MG63 (cell line): ENCODE results near the gene SLC44A1. TPM values are rescaled to one million over a fixed set of nuclear protein-coding genes. Genes with fewer than 3 reads are reported as not detected.

Source experiments
- DNase-seq: peaks from one replicate; pipeline ENCODE4 v3.0.0-alpha.2; 2020
- H3K27me3 ChIP-seq: fragments of 250-450 bp; sonication (Bioruptor Pico); 2 replicates; pipeline ENCODE4 v1.5.1; 2020; ENCODE audit warnings: mild to moderate bottlenecking, moderate library complexity
- H3K36me3 ChIP-seq: fragments of 250-450 bp; sonication (Bioruptor Pico); 2 replicates; pipeline ENCODE4 v1.5.1; 2020; ENCODE audit warnings: mild to moderate bottlenecking, moderate library complexity
- H3K4me3 ChIP-seq: fragments of 250-450 bp; sonication (Bioruptor Pico); 2 replicates; pipeline ENCODE4 v1.5.1; 2020; ENCODE audit warnings: mild to moderate bottlenecking, moderate library complexity
- H3K9me3 ChIP-seq: fragments of 250-450 bp; sonication (Bioruptor Pico); 2 replicates; pipeline ENCODE4 v1.5.1; 2020; ENCODE audit warnings: mild to moderate bottlenecking, moderate library complexity
- total RNA-seq: library from RNA; depleted of rRNA; stranded (reverse); fragments of >200 nt; shearing (Covaris generic); gene quantifications from 2 replicates; pipeline ENCODE4 v1.2.3, GENCODE V29; 2014; ENCODE audit warnings: low replicate concordance; rRNA removed

SLC44A1 gene
- total RNA-seq, result 13.3 and 26.6 TPM in 2 replicates

GRCh38 chr9:105244003-105244733 is at the start of gene SLC44A1:
TSS of gene SLC44A1 (plus strand) at chr9:105244651. CDS start at chr9:105244869, 218 bp downstream.
- Histone ChIP-seq H3K36me3 (no peaks in the 10 kb centered on the region), H3K27me3 (no peaks in the 10 kb centered on the region), H3K9me3 (no peaks in the 10 kb centered on the region), H3K4me3 (peak within 1 kb of the TSS; percentile 59)
- DNase-seq, result peak; percentile 96

GRCh38 chr9:105195259-105195658 is 49.2 kb upstream of the SLC44A1 start:
- H3K27me3 ChIP-seq, result no peaks in the 10 kb centered on the region
- H3K36me3 ChIP-seq, result no peaks in the 10 kb centered on the region
- no peaks in the 10 kb centered on the region for H3K9me3 ChIP-seq
- no peak for DNase-seq
- no peak overlapping the region for H3K4me3 ChIP-seq

- Histone ChIP-seq H3K36me3 (no peaks in the 10 kb centered on the region), H3K9me3 (no peaks in the 10 kb centered on the region), H3K27me3 (no peaks in the 10 kb centered on the region), H3K4me3 (no peak overlapping the region)
- no peak for DNase-seq
Measured at GRCh38 chr9:105198023-105198422, 46.4 kb upstream of the SLC44A1 start.

GRCh38 chr9:105198865-105199264 is 45.6 kb upstream of the SLC44A1 start:
- no peak overlapping the region for H3K4me3 ChIP-seq
- H3K27me3 ChIP-seq, result no peaks in the 10 kb centered on the region
- H3K9me3 ChIP-seq, result no peaks in the 10 kb centered on the region
- DNase-seq, result no peak
- H3K36me3 ChIP-seq, result no peaks in the 10 kb centered on the region

GRCh38 chr9:105204416-105204815 is 40.0 kb upstream of the SLC44A1 start:
- Histone ChIP-seq H3K9me3 (no peaks in the 10 kb centered on the region), H3K4me3 (no peak overlapping the region), H3K27me3 (no peaks in the 10 kb centered on the region), H3K36me3 (no peaks in the 10 kb centered on the region)
- DNase-seq, result peak; percentile 57

GRCh38 chr9:105205787-105206495 is 38.5 kb upstream of the SLC44A1 start:
- H3K27me3 ChIP-seq, result no peaks in the 10 kb centered on the region
- peak; percentile 86 for DNase-seq
- no peak overlapping the region for H3K4me3 ChIP-seq
- no peaks in the 10 kb centered on the region for H3K36me3 ChIP-seq
- H3K9me3 ChIP-seq, result no peaks in the 10 kb centered on the region

GRCh38 chr9:105206496-105206820 is 38.0 kb upstream of the SLC44A1 start:
- Histone ChIP-seq H3K27me3 (no peaks in the 10 kb centered on the region), H3K4me3 (no peak overlapping the region), H3K36me3 (no peaks in the 10 kb centered on the region), H3K9me3 (no peaks in the 10 kb centered on the region)
- no peak for DNase-seq

- H3K27me3 ChIP-seq, result no peaks in the 10 kb centered on the region
- H3K36me3 ChIP-seq, result no peaks in the 10 kb centered on the region
- H3K9me3 ChIP-seq, result no peaks in the 10 kb centered on the region
- no peak for DNase-seq
- no peak overlapping the region for H3K4me3 ChIP-seq
Measured at GRCh38 chr9:105206821-105207699, 37.4 kb upstream of the SLC44A1 start.

- DNase-seq, result peak; percentile 30
- H3K9me3 ChIP-seq, result no peaks in the 10 kb centered on the region
- no peaks in the 10 kb centered on the region for H3K36me3 ChIP-seq
- no peak overlapping the region for H3K4me3 ChIP-seq
- H3K27me3 ChIP-seq, result no peaks in the 10 kb centered on the region
Measured at GRCh38 chr9:105216440-105217178, 27.8 kb upstream of the SLC44A1 start.

- no peaks in the 10 kb centered on the region for H3K27me3 ChIP-seq
- H3K9me3 ChIP-seq, result peaks cover 12% of the 10 kb centered on the region
- DNase-seq, result no peak
- no peaks in the 10 kb centered on the region for H3K36me3 ChIP-seq
- no peak overlapping the region for H3K4me3 ChIP-seq
Measured at GRCh38 chr9:105218673-105219072, 25.8 kb upstream of the SLC44A1 start.

GRCh38 chr9:105219291-105219805 is 25.1 kb upstream of the SLC44A1 start:
- no peaks in the 10 kb centered on the region for H3K36me3 ChIP-seq
- no peak for DNase-seq
- H3K27me3 ChIP-seq, result no peaks in the 10 kb centered on the region
- H3K9me3 ChIP-seq, result peaks cover 18% of the 10 kb centered on the region
- H3K4me3 ChIP-seq, result no peak overlapping the region

GRCh38 chr9:105220451-105220850 is 24.0 kb upstream of the SLC44A1 start:
- no peak for DNase-seq
- H3K27me3 ChIP-seq, result no peaks in the 10 kb centered on the region
- no peak overlapping the region for H3K4me3 ChIP-seq
- peaks cover 18% of the 10 kb centered on the region for H3K9me3 ChIP-seq
- no peaks in the 10 kb centered on the region for H3K36me3 ChIP-seq

- H3K4me3 ChIP-seq, result no peak overlapping the region
- no peak for DNase-seq
- H3K36me3 ChIP-seq, result no peaks in the 10 kb centered on the region
- H3K9me3 ChIP-seq, result peaks cover 18% of the 10 kb centered on the region
- no peaks in the 10 kb centered on the region for H3K27me3 ChIP-seq
Measured at GRCh38 chr9:105223544-105224140, 20.8 kb upstream of the SLC44A1 start.

- H3K4me3 ChIP-seq, result no peak overlapping the region
- H3K27me3 ChIP-seq, result no peaks in the 10 kb centered on the region
- no peak for DNase-seq
- peaks cover 18% of the 10 kb centered on the region for H3K9me3 ChIP-seq
- H3K36me3 ChIP-seq, result no peaks in the 10 kb centered on the region
Measured at GRCh38 chr9:105226055-105226454, 18.4 kb upstream of the SLC44A1 start.

- no peak for DNase-seq
- H3K27me3 ChIP-seq, result no peaks in the 10 kb centered on the region
- H3K36me3 ChIP-seq, result no peaks in the 10 kb centered on the region
- no peaks in the 10 kb centered on the region for H3K9me3 ChIP-seq
- no peak overlapping the region for H3K4me3 ChIP-seq
Measured at GRCh38 chr9:105232207-105232606, 12.2 kb upstream of the SLC44A1 start.

GRCh38 chr9:105233873-105234272 is 10.6 kb upstream of the SLC44A1 start:
- no peak for DNase-seq
- no peaks in the 10 kb centered on the region for H3K36me3 ChIP-seq

More at GRCh38 chr9:105233873-105234272, 10.6 kb upstream of the SLC44A1 start:
- H3K27me3 ChIP-seq, result no peaks in the 10 kb centered on the region
- no peak overlapping the region for H3K4me3 ChIP-seq
- no peaks in the 10 kb centered on the region for H3K9me3 ChIP-seq
